Measurements from ENCODE around the gene NCAPD2.

The NCAPD2 gene

DNA sequence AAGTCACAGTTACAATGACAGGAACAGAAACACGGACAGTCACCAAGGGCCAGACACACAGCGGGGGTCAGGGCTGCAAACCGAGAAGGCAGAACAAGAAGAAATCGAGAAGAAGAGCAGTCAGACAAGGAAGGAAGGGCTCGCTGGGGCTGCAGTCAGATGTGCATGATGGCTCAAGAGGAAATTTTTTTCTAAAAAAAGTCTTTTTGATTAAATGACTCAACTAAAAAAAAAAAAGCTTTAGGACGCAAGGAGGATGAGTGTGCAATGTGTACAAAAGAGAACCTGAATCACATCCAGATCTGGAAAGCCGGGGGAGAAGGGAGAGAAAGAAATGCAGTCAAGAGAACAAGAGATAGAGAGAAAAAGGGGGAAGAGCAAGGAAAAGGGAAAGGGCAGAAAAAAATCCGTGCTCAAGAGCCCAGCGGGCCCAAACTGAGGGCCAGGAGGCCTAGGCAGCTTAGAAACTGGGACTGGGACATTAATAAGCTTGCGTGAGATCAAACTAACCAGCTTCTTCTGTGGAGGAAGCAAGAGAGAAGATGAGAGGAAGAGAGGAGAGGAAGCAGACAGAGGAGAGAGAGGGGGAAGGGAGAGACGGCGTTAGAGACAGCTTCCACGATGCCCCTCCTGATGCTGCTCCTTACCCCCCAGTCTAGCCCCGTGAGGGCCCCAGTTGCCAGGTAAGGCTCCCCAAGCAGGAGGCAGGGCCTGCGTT, 55.2 kb downstream of the NCAPD2 start:
- no peaks in the 10 kb centered on the region for H3K27me3 ChIP-seq (ENCODE audit: insufficient read depth, low read length, poor library complexity)
- H3K4me3 ChIP-seq (ENCODE audit: low read length), result no peak overlapping the region

GRCh38 chr12:6549684-6550151, 55.8 kb downstream of the NCAPD2 start:
- H3K79me1 ChIP-seq (ENCODE audit: low read length), result peaks cover 31% of the 10 kb centered on the region
- no peak overlapping the region for H3K4me2 ChIP-seq (ENCODE audit: low read length)
- no peak overlapping the region for H3K9ac ChIP-seq (ENCODE audit: low read length)
- H2BK15ac ChIP-seq (replicated peaks; ENCODE audit: low read depth), result no peak overlapping the region
- no peak overlapping the region for H3K4ac ChIP-seq (ENCODE audit: low read depth, low read length)
- H2BK120ac ChIP-seq (ENCODE audit: low read depth, low read length), result no peak overlapping the region
- H3K36me3 ChIP-seq (ENCODE audit: control insufficient read depth, insufficient read depth, low read length), result peaks cover 4% of the 10 kb centered on the region
- H3K23ac ChIP-seq (ENCODE audit: low read length), result no peak overlapping the region
- no peak overlapping the region for H4K8ac ChIP-seq (ENCODE audit: low read depth, low read length)
- peaks cover 27% of the 10 kb centered on the region for H3K79me2 ChIP-seq (ENCODE audit: control insufficient read depth, insufficient read depth, low read length)
- no peak overlapping the region for H4K5ac ChIP-seq (ENCODE audit: low read length)
- no peak for DNase-seq
- no peaks in the 10 kb centered on the region for H3K27me3 ChIP-seq (ENCODE audit: insufficient read depth, low read length, poor library complexity)
- H3K56ac ChIP-seq (ENCODE audit: low read length), result no peak overlapping the region
- no peak overlapping the region for H3K18ac ChIP-seq (ENCODE audit: low read length)
- no peak overlapping the region for H2BK5ac ChIP-seq (ENCODE audit: low read length)
- H3K4me1 ChIP-seq (ENCODE audit: control insufficient read depth, low read depth, low read length), result peaks cover 2% of the 10 kb centered on the region
- H3K4me3 ChIP-seq (ENCODE audit: low read length), result no peak overlapping the region
- WGBS (ENCODE audit: extremely low coverage, insufficient coverage, low lambda C conversion rate), result no CpG with 5 or more reads among the region's 18 CpGs
- no peak overlapping the region for H2AK5ac ChIP-seq (ENCODE audit: low read length)
- H3K27ac ChIP-seq (ENCODE audit: low read depth, low read length), result no peak overlapping the region

More for the DNA sequence above, 55.2 kb downstream of the NCAPD2 start:
- H2AK5ac ChIP-seq (ENCODE audit: low read length), result no peak overlapping the region
- no peak overlapping the region for H2BK5ac ChIP-seq (ENCODE audit: low read length)
- H3K79me2 ChIP-seq (ENCODE audit: control insufficient read depth, insufficient read depth, low read length), result peaks cover 27% of the 10 kb centered on the region
- no peak overlapping the region for H3K56ac ChIP-seq (ENCODE audit: low read length)
- no peak overlapping the region for H3K23ac ChIP-seq (ENCODE audit: low read length)
- H3K9ac ChIP-seq (ENCODE audit: low read length), result no peak overlapping the region
- H4K8ac ChIP-seq (ENCODE audit: low read depth, low read length), result no peak overlapping the region
- no peak overlapping the region for H3K4ac ChIP-seq (ENCODE audit: low read depth, low read length)
- H3K79me1 ChIP-seq (ENCODE audit: low read length), result peaks cover 29% of the 10 kb centered on the region
- no peak overlapping the region for H2BK120ac ChIP-seq (ENCODE audit: low read depth, low read length)
- WGBS (ENCODE audit: extremely low coverage, insufficient coverage, low lambda C conversion rate), result no CpG with 5 or more reads among the region's 15 CpGs
- no peaks in the 10 kb centered on the region for H3K4me1 ChIP-seq (ENCODE audit: control insufficient read depth, low read depth, low read length)
- no peak overlapping the region for H4K5ac ChIP-seq (ENCODE audit: low read length)
- H3K4me2 ChIP-seq (ENCODE audit: low read length), result no peak overlapping the region
- no peak overlapping the region for H3K27ac ChIP-seq (ENCODE audit: low read depth, low read length)
- H3K36me3 ChIP-seq (ENCODE audit: control insufficient read depth, insufficient read depth, low read length), result peaks cover 4% of the 10 kb centered on the region
- H2BK15ac ChIP-seq (replicated peaks; ENCODE audit: low read depth), result no peak overlapping the region
- no peak overlapping the region for H3K18ac ChIP-seq (ENCODE audit: low read length)
- DNase-seq, result no peak

- WGBS (ENCODE audit: extremely low coverage, insufficient coverage, low lambda C conversion rate), result no CpG with 5 or more reads among the region's 24 CpGs
These were observed 56.6 kb downstream of the NCAPD2 start for GRCh38 chr12:6550294-6551062.

GRCh38 chr12:6551063-6551461, 57.2 kb downstream of the NCAPD2 start:
- Histone ChIP-seq H2BK15ac (replicated peaks; ENCODE audit: low read depth) (no peak overlapping the region), H3K79me1 (ENCODE audit: low read length) (peaks cover 35% of the 10 kb centered on the region), H3K4ac (ENCODE audit: low read depth, low read length) (no peak overlapping the region), H3K18ac (ENCODE audit: low read length) (no peak overlapping the region), H4K8ac (ENCODE audit: low read depth, low read length) (no peak overlapping the region), H3K56ac (ENCODE audit: low read length) (no peak overlapping the region), H3K36me3 (ENCODE audit: control insufficient read depth, insufficient read depth, low read length) (peaks cover 1% of the 10 kb centered on the region), H3K23ac (ENCODE audit: low read length) (no peak overlapping the region), H2BK5ac (ENCODE audit: low read length) (no peak overlapping the region), H3K4me3 (ENCODE audit: low read length) (no peak overlapping the region), H3K4me2 (ENCODE audit: low read length) (no peak overlapping the region), H3K9ac (ENCODE audit: low read length) (no peak overlapping the region), H2AK5ac (ENCODE audit: low read length) (no peak overlapping the region), H2BK120ac (ENCODE audit: low read depth, low read length) (no peak overlapping the region), H4K5ac (ENCODE audit: low read length) (no peak overlapping the region), H3K79me2 (ENCODE audit: control insufficient read depth, insufficient read depth, low read length) (peaks cover 33% of the 10 kb centered on the region), H3K4me1 (ENCODE audit: control insufficient read depth, low read depth, low read length) (peaks cover 4% of the 10 kb centered on the region), H3K27me3 (ENCODE audit: insufficient read depth, low read length, poor library complexity) (no peaks in the 10 kb centered on the region), H3K27ac (ENCODE audit: low read depth, low read length) (no peak overlapping the region)
- no CpG with 5 or more reads among the region's 18 CpGs for WGBS (ENCODE audit: extremely low coverage, insufficient coverage, low lambda C conversion rate)
- no peak for DNase-seq

More at GRCh38 chr12:6550294-6551062, 56.6 kb downstream of the NCAPD2 start:
- no peaks in the 10 kb centered on the region for H3K27me3 ChIP-seq (ENCODE audit: insufficient read depth, low read length, poor library complexity)
- H4K8ac ChIP-seq (ENCODE audit: low read depth, low read length), result no peak overlapping the region
- no peak overlapping the region for H3K56ac ChIP-seq (ENCODE audit: low read length)
- H3K36me3 ChIP-seq (ENCODE audit: control insufficient read depth, insufficient read depth, low read length), result peaks cover 4% of the 10 kb centered on the region
- H2BK5ac ChIP-seq (ENCODE audit: low read length), result no peak overlapping the region
- no peak overlapping the region for H3K4me2 ChIP-seq (ENCODE audit: low read length)
- H3K27ac ChIP-seq (ENCODE audit: low read depth, low read length), result no peak overlapping the region
- no peak overlapping the region for H3K4ac ChIP-seq (ENCODE audit: low read depth, low read length)
- peaks cover 4% of the 10 kb centered on the region for H3K4me1 ChIP-seq (ENCODE audit: control insufficient read depth, low read depth, low read length)
- no peak overlapping the region for H3K4me3 ChIP-seq (ENCODE audit: low read length)
- peaks cover 33% of the 10 kb centered on the region for H3K79me2 ChIP-seq (ENCODE audit: control insufficient read depth, insufficient read depth, low read length)
- H3K18ac ChIP-seq (ENCODE audit: low read length), result no peak overlapping the region
- peaks cover 35% of the 10 kb centered on the region for H3K79me1 ChIP-seq (ENCODE audit: low read length)
- H3K9ac ChIP-seq (ENCODE audit: low read length), result no peak overlapping the region
- no peak overlapping the region for H3K23ac ChIP-seq (ENCODE audit: low read length)
- no peak overlapping the region for H2BK120ac ChIP-seq (ENCODE audit: low read depth, low read length)
- no peak overlapping the region for H4K5ac ChIP-seq (ENCODE audit: low read length)
- no peak for DNase-seq
- no peak overlapping the region for H2BK15ac ChIP-seq (replicated peaks; ENCODE audit: low read depth)
- no peak overlapping the region for H2AK5ac ChIP-seq (ENCODE audit: low read length)

DNA sequence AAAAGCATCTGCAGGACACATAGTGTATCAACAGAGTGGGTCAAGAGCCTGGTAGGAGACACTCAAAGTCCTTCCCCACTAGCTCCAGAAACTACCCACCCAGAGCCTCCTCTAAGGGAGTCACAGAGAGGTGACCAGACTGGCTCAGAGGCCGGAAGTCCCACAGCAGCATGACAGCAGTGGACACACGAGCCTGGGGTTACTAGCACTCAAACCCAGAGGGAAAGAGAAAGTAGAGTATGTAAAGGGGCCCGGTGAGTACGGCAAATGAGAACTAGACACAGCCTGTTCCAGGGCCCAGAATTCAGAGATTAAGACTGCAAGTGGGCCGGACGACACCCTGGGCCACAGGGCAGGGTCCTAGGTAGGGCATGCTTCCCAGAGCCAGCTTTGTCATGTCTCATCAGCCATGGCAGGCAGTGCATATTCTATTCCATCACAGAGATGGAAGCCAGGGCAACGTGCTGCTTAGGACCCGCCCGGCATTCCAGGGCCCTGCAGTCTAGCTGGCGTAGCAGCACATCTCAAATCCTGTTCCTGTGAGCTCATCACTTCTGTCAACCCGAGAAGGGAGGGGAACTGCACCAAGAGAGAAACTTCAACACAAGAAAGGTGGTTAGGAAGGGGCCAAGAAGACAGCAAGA, 57.7 kb downstream of the NCAPD2 start:
- H3K4me3 ChIP-seq (ENCODE audit: low read length), result no peak overlapping the region
- peak; percentile 67 for DNase-seq
- no peak overlapping the region for H3K56ac ChIP-seq (ENCODE audit: low read length)
- H3K23ac ChIP-seq (ENCODE audit: low read length), result no peak overlapping the region
- H3K4ac ChIP-seq (ENCODE audit: low read depth, low read length), result no peak overlapping the region
- no peak overlapping the region for H2BK5ac ChIP-seq (ENCODE audit: low read length)
- H2BK120ac ChIP-seq (ENCODE audit: low read depth, low read length), result no peak overlapping the region
- H4K5ac ChIP-seq (ENCODE audit: low read length), result no peak overlapping the region
- no peak overlapping the region for H3K27ac ChIP-seq (ENCODE audit: low read depth, low read length)
- no peak overlapping the region for H2AK5ac ChIP-seq (ENCODE audit: low read length)
- peaks cover 4% of the 10 kb centered on the region for H3K4me1 ChIP-seq (ENCODE audit: control insufficient read depth, low read depth, low read length)
- peaks cover 35% of the 10 kb centered on the region for H3K79me1 ChIP-seq (ENCODE audit: low read length)
- H4K8ac ChIP-seq (ENCODE audit: low read depth, low read length), result no peak overlapping the region
- WGBS (ENCODE audit: extremely low coverage, insufficient coverage, low lambda C conversion rate), result no CpG with 5 or more reads among the region's 11 CpGs
- no peak overlapping the region for H3K4me2 ChIP-seq (ENCODE audit: low read length)
- H3K18ac ChIP-seq (ENCODE audit: low read length), result no peak overlapping the region
- peaks cover 3% of the 10 kb centered on the region for H3K36me3 ChIP-seq (ENCODE audit: control insufficient read depth, insufficient read depth, low read length)
- no peaks in the 10 kb centered on the region for H3K27me3 ChIP-seq (ENCODE audit: insufficient read depth, low read length, poor library complexity)
- H3K79me2 ChIP-seq (ENCODE audit: control insufficient read depth, insufficient read depth, low read length), result peaks cover 33% of the 10 kb centered on the region
- H3K9ac ChIP-seq (ENCODE audit: low read length), result no peak overlapping the region
- no peak overlapping the region for H2BK15ac ChIP-seq (replicated peaks; ENCODE audit: low read depth)

All from mesendoderm (in vitro differentiated cells).